ENCODE data around the gene RPS6KL1.

The RPS6KL1 gene

GRCh38 chr14:74922752-74923401 lies at the start of gene RPS6KL1:
RPS6KL1 (minus strand) TSS chr14:74923260; CDS start chr14:74921541, 1,719 bp downstream.
- peak; percentile 86 for DNase-seq (ENCODE audit: low spot score)

DNA sequence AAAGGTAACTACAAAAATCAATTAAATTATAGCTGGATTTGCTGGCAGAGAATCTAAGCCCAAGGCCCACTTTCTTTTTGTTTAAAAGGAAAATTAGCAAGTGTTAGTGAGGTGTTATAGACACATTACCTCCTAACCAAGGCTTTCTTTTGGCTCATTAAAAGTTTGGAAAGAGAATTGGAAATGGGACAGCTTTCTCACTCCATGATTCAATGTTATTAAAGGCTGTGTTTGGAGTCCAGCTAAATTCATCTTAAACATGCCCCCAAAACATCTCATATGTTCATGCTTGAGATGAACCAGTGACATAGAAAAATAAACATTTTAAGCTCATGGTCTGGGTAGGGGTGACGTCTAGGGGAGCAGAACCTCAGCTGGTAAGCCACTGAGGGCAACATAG lies 45.8 kb upstream of the RPS6KL1 start:
- DNase-seq (ENCODE audit: low spot score), result no peak

DNA sequence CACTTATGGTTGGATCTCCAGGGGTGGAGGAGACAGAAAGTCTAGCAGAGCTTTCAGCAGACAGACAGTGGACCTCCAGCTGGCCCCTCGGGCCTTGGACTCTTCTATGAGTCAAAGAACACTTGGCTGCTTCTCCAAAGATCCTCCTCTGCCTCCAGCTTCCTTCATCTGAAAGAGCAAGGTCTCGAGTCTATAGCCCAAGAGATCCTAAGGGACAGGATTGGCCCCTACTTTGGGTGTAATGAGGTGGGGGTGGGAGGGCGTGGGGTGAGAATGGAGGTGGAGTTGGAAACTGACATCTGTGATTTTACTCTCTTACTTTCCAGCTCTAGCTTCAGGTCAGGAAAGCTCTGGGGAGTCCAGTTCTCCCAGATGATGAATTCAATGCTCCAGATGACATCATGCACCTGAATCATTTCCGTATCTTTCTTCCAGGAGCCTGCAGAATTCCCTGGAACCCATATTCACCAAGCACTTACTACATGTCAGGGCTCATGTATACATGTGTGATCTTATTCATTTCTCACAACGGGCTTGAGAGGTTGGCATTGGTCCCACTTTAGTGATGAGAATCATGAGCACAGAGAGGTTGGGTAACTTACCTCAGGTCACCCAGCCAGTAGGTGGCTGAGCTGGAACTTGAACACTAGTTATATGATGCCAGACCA lies 42.6 kb upstream of the RPS6KL1 start:
- peak; percentile 39 for DNase-seq (ENCODE audit: low spot score)

DNA sequence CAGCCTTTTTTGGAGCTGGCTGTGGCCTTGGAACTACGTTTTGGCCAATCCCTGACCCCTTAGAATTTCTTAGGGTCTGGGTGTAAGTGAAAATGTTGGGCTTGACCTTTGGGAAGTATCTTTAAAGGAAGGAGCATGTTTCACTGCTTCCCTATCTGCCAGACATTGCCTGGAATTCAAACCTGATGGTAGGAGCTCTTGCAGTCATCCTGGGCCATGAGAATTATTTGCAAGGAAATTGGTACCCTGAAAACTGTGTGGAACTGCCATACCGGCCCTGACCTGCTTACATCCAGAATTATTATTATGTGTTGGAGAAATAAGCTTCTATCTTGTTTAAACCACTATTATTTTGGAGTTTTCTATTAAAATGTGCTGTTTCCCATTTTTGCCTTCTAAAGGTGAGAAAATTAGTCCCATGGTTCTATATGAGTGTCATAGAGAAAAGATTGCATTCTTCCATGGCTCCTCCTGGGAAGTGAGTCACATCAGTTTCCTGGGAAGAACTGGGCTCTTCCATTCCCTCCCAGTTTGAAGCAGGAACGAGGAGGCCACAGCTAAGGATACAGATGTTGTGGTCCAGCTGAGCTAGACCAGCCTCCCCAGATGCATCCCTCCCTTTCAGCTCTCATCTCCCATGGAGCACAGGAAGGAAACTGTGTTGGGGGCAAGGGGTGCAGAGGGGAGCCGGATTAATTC lies 41.9 kb upstream of the RPS6KL1 start:
- peak; percentile 23 for DNase-seq (ENCODE audit: low spot score)

GRCh38 chr14:74963705-74964271 lies 40.7 kb upstream of the RPS6KL1 start:
- peak; percentile 52 for DNase-seq (ENCODE audit: low spot score)

DNA sequence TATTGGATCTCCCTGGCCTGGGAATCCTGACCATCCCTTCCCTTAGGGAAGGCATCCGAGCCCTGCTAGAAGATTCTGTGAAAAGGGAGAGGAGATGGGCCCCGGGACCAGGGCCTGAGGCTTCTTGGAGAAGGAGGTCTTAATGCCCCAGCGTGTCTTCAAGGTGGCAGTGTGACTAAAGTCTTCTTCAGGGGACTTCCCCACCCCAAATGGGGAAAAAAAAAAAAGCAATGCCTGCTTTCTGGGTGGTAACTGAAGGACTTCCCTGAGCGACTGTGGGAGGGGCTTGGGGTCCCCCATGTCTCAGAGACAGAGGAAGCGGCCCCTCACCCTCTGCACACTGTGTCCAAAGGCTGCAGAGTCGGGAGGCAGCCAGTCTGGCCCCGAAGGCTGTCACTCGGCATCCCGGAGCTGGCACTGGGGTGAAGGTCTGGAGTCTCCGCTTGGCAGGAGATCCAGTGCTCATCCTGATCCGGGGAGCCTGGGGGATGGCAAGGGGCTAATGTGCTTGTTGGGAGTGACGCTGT lies 40.2 kb upstream of the RPS6KL1 start:
- DNase-seq (ENCODE audit: low spot score), result no peak

GRCh38 chr14:74962493-74962892 lies 39.4 kb upstream of the RPS6KL1 start:
- no peak for DNase-seq (ENCODE audit: low spot score)

GRCh38 chr14:74962046-74962445 lies 39.0 kb upstream of the RPS6KL1 start:
- no peak for DNase-seq (ENCODE audit: low spot score)

DNA sequence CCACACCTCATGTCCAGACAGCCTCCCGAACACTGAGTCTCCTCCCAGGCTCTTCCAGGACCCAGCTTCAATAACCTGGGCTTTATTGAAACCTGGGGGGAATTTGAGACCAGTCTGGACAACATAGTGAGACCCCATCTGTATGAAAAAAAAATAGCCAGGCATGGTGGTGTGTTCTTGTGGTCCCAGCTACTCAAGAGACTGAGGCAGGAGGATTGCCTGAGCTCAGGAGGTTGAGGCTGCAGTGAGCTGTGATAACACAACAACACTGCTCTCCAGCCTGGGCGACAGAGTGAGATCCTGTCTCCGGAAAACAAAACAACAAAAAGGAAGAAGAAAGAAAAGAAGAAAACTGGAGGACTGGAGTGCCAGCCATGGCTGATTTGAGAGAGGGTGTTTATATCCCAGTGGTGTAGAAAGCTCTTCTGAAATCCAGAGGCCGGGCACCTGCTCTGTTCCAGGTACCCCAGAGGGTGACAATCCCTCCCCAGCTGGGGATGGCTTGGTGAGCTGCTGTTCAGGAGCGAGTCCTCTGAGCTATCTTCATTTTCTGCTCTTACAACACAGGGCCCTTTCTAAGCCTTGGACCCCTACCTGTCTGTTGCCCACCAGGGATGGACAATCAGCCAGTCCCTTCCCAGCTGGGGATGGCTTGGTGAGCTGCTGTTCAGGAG lies 38.3 kb upstream of the RPS6KL1 start:
- no peak for DNase-seq (ENCODE audit: low spot score)

- DNase-seq (ENCODE audit: low spot score), result no peak
Measured at GRCh38 chr14:74960736-74961135, 37.7 kb upstream of the RPS6KL1 start.

DNA sequence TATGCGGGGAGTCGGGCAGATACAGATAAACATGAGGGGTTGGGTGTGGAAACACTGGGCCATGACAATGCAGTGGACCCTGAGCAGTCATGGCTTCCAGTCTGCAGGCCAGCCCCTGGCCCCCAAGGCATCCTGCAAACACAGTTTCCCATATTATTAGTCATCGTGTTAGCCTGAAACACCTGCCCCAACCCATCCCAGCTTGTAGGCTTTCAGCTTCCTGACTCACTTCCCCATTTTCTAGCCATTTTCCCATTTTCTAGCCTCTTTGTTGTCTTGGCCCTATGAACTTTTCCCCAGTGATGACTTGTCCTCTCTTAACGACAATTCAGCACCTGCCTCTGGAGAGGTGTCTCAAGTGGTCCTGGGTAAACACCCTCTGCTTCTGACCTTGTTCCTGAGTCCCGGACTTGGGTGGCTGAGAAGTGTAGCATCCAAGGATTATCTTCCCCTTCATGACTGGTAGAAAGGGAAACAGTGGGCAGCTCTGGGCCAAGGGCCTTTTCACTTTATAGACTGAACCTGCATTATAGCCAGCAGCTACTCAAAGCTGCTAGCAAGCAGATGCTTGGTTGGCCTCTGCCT lies 36.6 kb upstream of the RPS6KL1 start:
- DNase-seq (ENCODE audit: low spot score), result no peak

GRCh38 chr14:74956280-74957072 lies 33.4 kb upstream of the RPS6KL1 start:
- DNase-seq (ENCODE audit: low spot score), result no peak

GRCh38 chr14:74956027-74956279 lies 32.9 kb upstream of the RPS6KL1 start:
- DNase-seq (ENCODE audit: low spot score), result no peak

DNA sequence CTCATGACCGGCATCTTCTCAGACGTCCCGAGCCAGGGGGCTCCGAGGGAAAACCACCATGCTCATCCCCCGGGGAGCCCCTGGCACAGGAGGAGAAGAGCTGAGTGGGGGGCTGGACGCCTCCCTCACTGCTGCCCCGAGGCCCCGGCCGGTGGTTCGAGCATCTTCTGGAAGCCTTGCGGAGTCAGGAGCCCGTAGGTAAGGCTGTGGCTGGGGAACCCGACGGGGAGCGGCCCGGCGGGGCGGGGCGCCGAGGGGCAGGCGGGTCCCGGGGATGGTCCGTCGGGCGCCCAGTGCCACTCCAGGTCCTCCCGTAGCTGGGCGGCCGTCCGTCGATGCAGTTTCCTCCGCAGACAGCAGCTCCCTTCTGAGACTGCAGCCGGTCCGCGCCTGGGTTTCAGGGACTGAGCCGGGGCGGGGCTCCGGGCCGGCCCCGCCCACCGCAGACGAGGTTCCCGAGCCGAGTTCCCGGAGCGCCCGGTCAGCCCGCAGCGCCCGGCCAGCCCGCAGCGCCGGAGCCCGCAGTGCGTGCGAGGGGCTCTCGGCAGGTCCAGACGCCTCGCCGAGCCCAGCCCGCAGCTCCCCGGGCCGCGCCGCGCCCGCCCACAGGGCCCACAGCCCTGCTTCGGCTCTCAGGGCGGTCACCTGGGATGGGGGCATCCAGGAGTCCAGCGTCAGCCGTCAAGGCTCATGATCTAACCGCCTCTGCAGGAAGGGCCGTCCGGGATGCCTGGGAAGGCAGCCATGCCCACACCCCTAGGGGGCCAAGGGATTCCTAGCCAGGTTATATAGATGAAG lies 32.4 kb upstream of the RPS6KL1 start, which contains the start of gene PGF:
Gene PGF, minus strand, starts transcription at position 369 of the 798 bp plus-strand sequence. Its CDS starts 355 bp downstream, at position 14.
- peak; percentile 45 for DNase-seq (ENCODE audit: low spot score)

- DNase-seq (ENCODE audit: low spot score), result no peak
Measured at GRCh38 chr14:74954947-74955228, 31.8 kb upstream of the RPS6KL1 start.

DNA sequence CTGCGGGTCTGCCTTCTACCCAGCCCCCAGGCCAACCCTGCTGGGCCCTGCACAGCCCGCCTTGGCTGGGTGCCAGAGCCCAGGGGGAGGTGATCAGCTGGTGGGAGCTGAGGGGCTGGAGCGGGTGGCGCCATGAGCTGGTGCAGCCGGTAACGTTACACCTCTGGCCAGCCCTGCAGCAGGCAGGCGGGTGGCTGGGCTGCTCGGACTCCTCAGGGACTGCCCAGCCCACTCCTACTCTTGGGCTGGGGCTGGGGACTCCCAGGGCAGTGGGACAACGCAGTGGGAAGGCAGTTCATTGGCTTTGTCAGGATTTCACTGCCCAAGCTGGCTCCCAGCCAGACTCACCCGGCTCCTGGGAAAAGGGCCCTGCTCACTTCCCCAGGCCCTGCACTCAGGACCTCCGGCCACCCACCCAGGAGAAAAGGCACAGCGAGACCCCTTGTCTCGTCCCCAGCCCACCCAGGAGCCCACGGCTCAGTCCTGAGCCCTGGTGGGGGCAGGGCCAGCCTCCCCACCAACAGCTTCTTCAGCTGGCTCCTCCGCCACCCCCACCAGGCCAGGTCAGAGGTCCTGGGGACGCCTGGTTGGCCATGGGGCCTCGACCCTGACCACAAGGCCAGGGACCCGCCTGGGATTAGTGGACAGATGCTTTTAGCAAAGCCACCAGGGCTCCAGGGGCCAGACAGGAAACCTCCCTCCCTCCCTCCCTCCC lies 31.3 kb upstream of the RPS6KL1 start:
- no peak for DNase-seq (ENCODE audit: low spot score)

DNA sequence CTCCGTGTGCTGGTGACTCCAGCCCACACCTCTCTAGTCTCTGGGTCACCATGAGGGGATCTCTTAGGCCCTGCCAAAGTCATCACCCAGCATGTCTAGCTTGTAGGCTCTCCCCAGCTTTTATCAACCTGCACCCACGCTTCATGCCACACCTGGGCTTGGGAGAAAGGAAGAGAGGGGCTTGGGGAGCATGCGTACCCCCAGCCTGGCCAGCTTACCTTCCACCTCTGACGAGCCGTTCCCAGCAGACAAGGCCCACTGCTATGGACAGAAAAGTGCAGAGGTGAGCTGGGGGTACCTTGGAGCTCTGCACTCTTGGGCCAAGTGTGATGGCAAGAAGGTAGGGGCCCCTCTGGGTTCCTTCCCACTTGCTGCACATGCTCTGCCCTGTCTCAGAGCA lies 30.6 kb upstream of the RPS6KL1 start:
- DNase-seq (ENCODE audit: low spot score), result no peak

- DNase-seq (ENCODE audit: low spot score), result no peak
Measured at GRCh38 chr14:74952697-74953484, 29.8 kb upstream of the RPS6KL1 start.

GRCh38 chr14:74952180-74952665 lies 29.2 kb upstream of the RPS6KL1 start:
- DNase-seq (ENCODE audit: low spot score), result no peak
